Renal cortical epithelial cell (primary cell): Measurements from ENCODE around the gene OCA2. TPM values are rescaled to one million over a fixed set of nuclear protein-coding genes. Genes with fewer than 3 reads are reported as not detected.

Experiments used
- DNase-seq: peaks from one replicate; pipeline ENCODE4 v3.0.0-alpha.2; 2011; ENCODE audit warnings: low read depth
- total RNA-seq: library from RNA; depleted of rRNA; stranded (reverse); fragments of >200 nt; gene quantifications from 2 replicates; pipeline ENCODE4 v1.2.3, GENCODE V29; 2014

OCA2 gene
- total RNA-seq, 1 donor from 2014 or later = 0.40 TPM

DNA sequence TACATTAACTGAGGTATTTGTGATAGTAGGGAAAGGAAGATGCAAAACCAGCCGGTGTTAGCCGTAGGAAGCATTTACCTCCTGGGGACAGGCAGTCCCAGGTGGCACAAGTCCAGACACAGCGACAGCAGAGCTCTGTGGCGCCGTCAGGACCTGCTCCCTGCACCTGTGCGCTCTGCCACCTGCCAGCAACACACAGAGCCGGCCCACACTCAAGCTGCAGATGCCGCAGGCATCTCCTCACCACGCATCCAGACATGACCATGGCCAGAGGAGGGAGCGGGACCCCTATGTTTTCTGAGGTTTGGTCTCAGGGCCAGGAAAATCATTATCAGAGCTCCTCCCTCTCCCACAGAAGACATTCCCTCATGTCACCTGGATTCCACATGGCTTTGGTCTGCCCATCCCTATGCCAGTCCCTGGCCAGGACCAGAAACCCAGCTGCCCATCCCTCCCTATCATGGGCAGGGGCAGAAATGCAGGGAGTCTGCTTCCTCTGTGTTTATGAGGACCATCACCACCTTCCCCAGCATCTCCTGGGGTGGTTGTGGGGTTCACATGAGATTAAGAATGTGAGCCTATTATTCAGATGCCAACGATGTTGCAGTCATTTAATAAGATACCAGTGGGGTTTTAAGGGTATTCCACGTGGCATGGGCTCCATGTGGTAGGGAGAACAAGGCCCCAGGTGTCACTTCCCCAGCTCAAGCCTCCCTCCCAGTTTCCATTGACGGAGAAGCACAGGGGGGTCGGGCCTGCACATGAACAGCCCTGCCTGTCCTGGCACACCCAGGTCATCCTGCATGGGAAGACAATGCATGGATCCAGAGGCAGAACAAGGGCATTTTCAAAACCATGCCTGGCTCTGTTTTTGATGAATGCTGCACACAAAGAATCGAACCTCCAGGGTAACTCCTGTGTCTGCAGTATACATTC is 251.1 kb downstream of the OCA2 start:
- DNase-seq = no peak

DNA sequence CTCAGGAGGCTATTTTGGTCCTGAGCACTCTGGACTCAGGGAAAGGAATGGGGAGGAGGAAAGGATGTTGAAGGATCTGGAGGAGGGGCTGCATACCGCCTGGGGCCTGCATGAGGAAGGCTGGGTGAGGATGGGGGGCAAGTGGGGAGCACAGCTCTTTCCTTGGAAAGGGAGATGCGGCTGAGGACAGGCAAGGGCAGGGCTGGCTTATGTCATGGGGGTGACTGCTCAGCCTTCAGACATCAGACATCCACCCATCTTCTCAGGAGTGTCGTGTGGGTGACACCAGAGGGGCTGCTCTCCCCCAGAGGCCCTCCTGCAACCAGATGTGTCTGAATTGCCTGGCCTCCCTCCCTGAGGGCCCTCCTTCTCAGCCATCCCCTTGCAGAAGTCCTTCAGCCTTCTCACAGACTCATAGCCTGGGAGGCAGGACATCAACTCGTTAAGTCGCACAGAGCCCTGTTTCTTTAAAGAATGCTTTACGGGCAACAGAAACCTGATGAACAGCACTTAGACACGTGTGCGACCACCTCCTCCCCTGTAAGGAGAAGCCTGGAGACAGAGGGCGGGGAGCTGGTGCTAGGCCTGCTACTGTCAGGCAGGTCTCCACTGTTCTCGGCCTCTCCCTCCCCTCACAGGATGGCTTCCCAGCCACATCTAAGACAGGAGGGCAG is 252.3 kb downstream of the OCA2 start:
- no peak for DNase-seq

DNA sequence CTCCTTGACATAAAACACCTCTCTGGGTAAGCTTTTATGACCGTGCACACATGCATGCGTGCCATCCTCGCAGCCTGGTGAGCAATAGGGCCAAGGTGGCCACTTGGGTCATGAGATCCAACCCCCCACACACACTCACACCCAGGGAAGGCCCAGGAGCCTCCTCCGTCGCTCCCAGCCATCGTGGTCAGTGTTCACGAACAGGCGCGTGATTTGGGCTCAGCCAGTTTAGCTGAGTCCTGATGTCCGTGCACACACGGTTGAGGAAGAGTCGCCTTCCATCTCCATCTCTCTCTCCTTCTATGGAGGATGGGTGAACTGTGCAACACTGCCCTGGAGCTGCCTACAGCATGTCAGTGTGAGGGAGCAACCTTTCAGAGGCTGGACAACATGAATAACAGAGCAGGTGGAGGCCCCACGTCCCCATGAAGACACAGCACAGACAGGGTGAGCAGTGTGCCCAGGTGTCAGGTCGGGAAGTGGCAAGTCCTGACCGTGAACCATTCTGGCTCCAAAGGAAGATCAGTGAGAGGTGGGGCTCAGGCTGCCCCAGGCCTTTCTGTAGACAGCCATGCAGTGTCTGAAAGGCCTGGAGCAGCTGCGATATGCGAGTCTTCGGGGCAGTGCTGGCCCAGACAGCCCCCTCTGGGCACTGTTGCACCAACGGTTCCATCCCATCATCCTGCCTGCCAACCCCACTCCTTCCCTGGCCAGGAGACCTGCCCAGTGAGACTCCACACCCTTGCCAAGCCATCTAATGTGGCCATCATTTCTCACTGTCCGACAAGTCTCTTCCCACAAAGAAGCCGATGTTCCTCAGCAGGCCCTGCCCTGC is 253.4 kb downstream of the OCA2 start:
- DNase-seq = no peak

DNA sequence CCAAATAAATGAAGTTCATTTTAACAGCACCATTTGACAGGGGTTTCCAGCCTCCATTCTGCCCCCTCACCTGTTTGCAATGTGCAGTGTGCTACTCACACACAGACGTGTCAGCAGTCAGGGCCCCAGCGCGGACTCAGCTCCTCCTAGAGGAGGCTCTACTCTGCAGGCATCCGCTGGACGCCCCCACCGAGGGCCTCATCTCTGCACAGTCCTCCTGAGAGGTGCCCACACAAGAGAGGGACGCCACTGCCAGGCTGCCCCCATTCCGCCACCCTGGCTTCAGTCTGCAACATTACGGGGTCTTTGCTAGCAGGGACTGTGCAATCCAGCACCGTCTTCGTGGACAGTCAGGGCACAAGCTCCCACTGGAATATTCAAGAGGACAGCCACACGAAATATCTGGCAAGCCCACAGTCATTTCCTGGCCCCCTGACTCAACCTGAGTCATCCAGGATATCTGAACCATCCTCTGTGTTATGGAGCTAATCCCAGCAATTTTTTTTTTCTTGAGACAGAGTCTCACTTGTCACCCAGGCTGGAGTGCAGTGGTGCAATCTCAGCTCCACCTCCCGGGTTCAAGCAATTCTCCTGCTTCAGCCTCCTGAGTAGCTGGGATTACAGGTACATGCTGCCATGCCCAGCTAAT is 255.0 kb downstream of the OCA2 start:
- DNase-seq = peak; percentile 30

DNA sequence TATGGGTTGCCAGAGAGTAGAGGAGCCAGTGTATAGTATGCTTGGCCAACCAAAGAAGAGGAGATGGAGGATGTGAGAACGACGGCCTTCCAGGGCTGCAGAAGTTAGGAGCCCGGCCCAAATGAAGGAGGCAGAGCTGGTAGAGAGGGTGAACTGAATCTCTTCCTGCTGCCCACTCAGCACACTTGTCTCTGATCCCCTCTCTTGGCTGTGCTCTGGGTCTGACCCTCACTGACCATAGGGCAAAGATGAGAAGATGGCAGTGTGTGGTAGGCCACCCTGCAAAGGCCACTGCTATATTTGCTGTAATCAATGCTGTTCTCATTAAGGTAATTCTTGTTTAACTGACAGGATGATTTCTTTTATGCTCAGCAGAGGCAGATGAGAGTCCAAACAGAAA is 256.0 kb downstream of the OCA2 start:
- no peak for DNase-seq

DNA sequence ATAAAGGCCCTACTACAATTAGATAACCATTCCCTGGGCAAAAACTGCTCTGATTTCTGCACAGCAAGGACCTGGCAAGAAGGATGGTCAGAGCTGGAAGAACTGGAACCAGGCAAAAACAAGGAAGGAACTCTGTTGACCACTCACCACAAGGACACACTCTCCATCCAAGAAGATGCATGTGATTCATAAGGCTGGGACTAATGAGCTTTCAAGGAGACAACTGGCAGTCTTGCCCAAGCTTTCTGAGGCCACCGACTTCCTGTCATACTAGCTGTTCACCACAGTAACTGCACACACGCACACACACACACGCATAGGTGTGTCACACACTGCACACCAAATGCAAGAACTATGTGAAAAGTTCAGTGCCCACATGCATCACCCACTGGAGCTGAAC is 256.6 kb downstream of the OCA2 start:
- DNase-seq = no peak

DNA sequence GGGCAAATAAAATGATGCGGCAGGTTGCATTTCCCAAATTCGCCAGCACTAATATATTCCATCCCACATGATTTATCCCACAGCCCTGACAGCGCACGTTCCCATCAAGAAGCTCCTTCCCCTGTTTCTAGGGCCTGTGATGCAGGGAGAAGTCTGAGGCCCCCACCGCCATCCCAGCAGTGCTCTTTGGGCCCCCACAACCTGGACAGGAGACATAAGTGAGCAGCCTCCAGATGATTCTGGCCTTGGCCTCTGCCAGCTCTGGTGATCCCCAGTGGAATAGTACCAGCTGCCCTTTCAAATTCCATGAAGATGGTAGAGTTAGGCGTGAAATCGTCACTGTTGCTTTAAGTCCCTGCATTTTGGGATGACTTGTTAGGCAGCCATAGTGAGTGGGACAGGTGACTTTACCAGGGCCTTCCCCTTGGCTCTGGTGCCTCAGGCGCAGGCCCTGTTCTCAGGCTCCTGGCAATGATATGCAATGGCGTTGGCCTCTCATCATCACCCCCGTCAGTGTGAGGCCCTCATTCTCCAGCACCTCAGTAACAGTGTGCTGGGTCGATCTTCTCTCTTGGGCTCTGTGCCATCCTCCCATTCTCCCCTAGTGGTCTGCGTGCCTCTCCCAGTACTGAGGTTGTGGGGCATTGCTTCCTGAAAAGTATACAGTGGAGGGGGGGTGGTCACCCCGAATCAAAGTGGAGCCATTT is 263.7 kb downstream of the OCA2 start:
- DNase-seq = no peak

DNA sequence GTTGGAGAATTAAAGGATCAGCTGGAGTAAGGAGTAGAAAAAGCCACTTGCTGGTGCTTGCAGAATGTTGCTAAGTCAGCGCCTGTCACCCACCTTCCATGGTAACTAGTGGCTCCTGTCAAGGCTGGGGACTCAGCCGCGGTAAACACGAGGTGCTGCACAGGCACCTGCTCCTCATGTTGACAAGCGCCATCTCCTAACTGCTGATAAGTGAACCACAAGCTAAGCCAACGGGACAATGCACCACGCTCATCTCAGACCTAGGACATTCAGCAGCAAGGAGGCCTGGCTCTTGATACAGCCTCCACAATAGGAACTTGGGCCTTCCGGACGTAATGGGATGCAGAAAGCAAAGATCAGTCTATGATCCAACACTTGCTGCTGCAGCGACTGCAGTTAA is 264.4 kb downstream of the OCA2 start:
- DNase-seq = no peak

DNA sequence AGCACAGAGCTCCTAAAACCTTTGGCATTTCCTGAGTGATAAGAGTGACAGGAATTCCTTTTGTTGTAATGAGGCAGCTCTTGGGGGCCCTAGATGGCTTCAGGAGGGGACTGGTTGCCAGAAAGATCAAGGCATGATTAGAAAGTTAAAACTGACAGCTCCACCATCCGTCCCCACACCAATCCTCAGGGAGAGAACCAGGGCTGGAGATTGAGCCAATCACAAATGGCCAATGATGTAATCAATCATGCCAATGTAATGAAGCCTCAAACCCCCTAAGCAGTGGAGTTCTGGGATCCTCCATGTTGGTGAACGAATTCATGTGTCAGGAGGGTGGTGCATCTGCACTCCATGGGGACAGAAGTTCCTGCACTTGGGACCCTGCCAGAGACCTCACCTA is 265.1 kb downstream of the OCA2 start:
- no peak for DNase-seq

DNA sequence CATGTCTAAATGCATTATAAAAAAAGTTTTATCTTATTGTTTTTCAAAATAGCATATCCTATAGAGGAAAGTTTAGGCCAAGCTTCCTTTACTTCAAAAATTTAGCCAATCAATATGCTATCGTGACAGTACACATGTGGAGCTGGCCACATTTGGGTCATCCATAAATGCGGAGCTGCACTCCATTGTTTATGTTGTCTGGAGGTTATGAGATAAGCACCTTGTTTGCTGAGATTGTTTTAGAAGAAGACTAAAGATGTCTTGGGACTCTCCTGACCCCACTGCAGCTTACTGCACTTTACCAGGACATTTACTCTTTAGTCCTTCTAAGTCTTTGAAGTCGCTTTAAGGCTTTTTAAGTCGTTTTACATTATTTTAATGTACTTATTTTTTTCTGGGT is 265.9 kb downstream of the OCA2 start:
- no peak for DNase-seq

DNA sequence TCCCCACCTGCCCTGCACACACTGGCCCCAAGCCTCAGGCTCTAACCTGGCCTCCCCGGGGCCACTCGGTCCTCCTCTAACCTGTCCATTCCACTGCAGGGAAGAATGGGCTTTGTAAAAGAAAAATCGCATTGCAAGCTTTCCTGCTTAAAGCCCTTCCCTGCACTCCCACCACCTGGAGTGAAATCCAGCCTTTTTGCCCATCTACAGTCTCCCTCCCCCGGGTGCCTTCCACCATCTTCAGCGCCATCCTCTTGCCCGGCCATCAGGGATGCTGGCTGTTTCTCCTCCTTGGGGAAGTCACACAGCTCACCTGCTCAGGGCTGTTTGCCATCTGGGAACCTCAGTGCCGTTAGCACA is 266.9 kb downstream of the OCA2 start:
- no peak for DNase-seq

DNA sequence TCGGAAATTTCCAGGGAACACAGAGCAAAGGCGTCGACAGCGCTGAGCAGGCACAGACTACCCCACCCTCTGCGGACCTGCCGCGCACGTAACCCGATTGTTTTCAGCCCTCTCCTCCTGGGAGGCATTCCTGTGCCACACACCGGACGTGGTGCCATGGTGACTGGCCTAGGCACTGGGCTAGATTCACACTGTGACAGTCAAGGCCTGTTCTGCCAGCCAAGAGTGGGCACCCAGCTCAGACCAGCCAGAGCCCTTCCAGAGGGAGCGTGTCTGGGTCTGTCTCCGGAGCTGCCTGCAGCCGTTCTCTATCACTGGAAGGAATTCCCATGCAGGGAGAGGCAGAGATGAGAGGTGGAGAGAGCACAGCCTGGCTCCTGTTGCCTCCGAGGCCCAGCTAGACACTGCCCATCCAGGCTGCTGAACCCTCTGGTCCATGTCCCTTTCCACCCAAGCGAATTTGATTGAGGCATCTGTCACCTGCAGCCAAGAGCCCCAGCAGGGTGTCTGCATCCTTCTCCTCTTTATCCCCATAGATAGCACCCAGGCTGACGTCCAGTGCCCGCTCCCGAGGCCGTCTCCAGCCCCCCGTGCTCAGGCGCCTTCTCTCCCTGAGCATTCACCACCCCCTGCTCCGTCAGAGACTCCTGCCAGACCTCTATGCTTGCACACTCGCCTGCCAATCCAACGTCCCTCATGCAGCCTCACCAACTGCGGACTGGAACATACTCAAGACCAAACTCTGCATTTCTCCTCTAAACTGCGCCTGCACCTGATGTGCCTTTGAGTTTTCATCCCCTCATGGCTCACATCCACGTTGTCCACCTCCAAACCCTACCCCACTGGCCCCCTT is 267.5 kb downstream of the OCA2 start:
- no peak for DNase-seq

DNA sequence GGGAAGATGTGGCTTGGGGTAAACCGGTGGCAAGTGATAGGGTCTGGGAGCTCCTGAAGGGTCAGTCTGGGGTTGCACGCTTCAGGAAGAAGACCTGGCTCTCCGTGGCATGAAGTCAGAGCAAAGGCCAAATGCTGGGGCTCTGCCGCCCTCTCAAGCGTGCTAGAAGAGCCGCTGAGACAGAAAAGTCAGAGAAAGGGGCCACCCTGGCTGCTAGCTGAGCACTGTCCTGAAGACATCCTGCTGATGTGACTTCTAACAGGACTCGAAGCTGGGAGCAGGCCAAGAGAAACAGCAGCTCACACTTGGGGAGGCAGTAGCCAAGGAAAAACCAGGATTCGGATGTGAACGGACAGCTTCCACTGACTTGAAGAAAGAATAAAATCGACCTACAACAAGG is 270.4 kb downstream of the OCA2 start:
- no peak for DNase-seq

DNA sequence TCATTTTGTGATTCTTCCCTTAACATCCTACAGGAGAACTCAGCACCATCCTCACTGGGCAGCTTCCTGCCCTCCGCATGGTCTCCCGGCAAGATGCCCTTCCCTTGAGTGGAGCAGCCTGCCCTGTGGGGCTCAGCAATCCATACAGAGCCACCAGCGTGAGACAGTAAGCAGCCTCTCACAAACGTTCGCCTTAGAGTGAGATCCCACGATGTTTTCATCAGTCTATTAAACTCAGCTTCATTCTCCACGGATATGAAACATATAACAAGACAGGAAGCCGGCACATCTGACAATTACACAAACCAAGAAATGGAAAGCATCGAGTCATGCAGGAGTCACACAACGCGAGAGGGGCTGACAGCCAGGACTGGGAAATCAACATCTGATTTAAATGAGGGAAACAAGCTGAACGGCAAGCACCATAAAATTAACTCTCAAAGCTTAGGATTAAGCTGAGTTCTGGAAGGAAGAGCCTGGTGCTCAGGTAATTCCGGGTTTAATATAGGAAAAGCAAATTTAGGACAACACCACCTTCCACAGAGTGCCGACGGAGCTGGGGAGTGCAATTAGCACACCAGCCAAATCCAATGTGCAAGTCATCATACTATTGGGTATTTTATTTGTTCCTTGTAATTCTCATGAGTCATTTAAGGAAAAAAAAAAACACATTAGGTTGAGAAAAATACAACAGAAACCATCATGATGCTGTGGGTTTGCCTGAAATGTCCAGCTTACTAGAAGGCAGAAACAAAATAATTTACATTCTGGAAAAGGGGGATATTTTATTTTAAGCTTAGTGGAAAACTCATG is 272.0 kb downstream of the OCA2 start:
- no peak for DNase-seq

DNA sequence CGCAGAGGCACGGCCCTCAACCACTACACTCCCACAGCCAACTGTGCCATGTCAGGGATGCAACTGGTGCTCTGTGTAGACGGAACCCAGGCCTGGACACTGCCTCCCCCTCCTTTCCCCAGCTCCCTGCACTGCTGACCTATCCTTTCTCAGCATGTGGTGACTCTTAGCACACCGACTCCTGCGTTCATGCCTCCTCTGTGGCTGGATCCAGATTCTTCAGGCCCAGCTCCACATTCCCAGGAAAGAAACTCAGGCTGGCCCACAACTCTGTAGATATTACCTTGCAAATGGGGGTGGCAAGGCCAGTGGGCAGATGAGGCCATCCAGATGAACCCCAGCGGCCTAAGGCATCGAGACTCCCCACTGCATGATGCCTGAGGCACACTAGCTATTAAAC is 272.7 kb downstream of the OCA2 start:
- no peak for DNase-seq

DNA sequence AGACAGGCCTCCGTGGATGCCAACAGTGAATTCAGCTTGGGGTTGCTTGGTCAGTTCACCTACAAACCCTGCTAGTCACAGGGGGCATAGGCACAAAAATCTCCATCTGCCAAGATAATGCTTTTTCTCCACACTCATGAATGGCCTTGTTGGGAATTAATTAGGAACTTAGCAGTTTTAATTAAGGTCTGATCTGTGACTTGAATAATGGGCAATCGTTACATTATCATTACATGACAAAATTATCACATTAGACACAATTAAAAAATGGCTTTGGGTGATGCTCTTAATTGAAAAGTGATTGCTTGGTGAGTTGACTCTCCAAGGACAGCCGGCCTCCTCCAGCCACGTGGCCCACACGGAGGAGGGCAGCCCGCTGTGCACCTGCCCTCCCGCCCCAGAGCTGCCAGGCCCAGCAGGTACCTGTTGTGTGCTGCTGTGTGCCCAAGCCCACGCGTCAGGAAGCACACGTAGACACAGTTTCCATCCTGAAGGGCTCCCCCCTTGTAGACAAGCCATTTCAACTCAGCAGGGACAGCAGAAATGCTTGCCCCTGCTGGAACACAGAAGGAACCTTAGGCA is 274.2 kb downstream of the OCA2 start:
- DNase-seq = no peak

DNA sequence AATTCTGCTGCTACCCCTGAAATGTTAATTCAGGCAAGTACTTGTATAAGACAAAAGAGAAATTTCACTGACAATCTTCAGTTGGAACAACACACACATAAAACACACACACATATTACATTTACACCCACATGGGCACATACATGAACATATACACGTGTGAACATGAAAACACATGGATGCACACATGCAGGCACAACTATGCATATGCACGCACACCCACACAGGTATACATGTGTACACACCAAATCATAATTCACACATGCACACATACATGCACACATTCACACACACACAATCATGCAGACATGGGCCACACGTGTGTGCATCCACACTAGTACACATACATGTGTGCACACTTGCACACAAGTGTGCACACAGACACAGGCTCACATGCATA is 277.8 kb downstream of the OCA2 start:
- DNase-seq = no peak

DNA sequence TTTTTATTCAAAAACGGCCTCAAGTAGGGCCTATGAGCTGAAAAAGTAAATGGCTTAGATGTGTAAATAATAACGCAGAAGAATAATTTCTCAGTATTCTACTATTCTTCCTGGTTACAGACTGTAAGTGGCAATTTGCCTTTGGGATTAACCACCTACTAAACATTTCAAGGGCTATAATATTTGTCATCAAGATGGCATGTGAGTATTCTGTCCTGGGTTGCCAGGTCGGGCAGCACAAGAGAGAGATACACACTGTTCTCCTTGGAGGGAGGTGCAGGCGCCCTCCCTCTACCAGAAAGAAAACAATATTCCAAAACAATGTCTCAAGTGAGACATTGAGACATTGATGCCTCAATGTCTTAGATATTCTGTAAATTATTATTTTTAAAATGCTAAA is 278.4 kb downstream of the OCA2 start:
- DNase-seq = no peak

DNA sequence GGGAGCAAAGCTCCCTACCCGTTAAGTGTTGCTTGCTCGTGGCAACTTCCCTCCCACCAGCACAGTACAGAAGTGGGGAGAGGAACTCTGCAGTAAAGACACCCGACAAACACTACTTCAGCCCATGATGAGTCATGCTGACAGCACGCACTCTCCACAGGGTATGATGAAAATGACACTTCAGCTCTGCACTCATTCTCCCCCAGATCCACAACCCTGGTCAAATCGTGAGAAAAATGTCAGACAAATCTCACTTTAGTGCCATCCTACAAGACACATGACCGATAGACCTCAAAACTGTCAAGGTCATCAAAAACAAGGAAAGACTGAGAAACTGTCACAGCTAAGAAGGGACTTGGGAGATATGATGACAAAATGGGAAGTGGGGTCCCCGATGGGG is 278.9 kb downstream of the OCA2 start:
- no peak for DNase-seq
